ENCODE measurements around the gene KCNQ1OT1. TPM values are rescaled to one million over a fixed set of nuclear protein-coding genes. Genes with fewer than 3 reads are reported as not detected.

Gene KCNQ1OT1
- total RNA-seq, 4 donors from 2014 or later: 1.8 to 6.8 (median 3.9) TPM

DNA sequence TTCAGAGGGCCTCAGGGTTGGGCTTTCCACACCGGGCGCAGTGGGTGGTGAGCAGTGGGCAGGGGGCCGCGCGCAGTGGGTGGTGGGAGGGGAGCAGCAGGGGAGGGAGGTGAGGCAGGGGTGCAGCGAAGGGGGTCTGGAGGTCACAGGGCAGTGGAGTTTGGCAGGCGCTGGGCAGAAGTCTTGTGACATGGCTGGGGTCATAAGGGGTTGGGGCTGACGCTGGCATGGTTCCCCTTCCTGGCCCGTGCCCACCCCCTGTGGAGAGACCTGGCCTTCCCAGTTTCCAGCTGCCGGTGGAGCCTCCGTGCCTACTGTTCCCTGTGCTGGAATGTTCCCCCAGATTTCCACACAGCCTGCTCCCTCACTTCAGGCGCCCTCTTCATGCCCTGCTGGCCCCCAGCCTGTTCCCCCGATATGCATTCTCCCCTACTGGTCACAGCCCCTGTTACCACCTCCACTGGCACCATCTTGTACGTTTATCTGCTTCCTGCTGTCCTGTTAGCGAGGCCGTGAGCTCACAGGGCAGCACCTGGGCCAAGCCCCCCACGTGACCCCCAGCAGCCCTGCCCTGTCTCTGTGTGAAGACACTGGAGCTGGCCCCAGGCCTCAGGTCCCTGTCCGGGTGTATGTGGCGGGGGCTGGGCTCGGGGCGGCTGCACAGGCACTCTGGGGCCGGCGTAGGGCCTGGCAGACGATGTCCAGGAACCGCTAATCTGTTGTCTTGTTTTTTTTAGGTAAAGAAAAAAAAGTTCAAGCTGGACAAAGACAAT lies 111.6 kb downstream of the KCNQ1OT1 start:
- TF ChIP-seq CTCF (IDR thresholded peaks at IDR 0.05; ENCODE audit: low read depth): no peak

DNA sequence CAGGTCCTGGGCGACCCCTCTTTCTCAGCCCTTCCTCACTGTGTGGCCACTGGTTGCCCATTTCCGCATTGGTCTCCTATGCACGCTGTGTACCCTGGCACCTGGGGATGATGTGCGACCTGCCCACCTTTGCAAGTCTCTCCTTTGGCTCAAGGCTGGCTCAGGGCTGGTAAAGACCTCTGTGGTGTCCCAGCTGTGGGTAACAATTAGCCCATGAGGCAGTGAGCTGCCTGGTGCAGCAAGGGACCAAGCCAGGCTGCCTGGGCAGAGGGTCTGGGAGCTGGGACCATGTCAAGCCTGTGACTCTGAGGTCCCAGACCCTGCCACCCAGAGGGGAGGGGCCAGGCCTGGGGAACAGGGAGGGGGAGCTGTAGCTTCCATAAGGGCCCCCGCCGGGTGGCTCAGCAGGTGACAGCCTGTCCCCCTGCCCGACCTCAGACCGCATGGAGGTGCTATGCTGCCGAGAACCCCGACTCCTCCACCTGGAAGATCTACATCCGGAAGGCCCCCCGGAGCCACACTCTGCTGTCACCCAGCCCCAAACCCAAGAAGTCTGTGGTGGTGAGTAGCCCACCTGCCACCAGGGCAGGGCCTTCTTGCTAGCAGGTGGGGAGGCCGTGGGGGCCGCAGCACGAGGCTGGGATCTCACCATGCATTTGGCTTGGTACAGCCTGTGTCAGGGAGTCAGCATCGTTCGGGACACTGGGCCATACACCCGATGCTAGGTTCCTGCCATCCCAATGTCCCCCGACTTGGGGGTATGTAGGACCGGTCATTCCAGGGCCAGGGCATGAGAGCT lies 112.5 kb downstream of the KCNQ1OT1 start:
- no peak for TF ChIP-seq CTCF (IDR thresholded peaks at IDR 0.05; ENCODE audit: low read depth)

DNA sequence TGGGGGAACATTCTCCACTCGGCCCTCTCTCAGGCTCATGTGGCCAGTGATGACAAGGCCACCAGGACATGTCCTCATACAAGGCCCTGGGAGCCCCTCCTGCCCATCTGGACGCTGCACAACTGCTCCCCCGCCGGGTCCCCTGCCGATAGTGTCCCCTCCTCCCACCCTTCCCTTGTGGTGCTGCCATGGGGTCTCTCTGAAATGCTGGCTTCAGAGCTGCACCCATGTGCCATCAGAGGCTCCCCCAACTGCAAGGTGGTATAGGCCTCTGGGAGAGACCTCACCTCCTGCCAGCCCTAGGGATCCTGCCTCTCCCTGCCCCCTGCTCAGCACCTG lies 113.0 kb downstream of the KCNQ1OT1 start:
- no peak for TF ChIP-seq CTCF (IDR thresholded peaks at IDR 0.05; ENCODE audit: low read depth)

DNA sequence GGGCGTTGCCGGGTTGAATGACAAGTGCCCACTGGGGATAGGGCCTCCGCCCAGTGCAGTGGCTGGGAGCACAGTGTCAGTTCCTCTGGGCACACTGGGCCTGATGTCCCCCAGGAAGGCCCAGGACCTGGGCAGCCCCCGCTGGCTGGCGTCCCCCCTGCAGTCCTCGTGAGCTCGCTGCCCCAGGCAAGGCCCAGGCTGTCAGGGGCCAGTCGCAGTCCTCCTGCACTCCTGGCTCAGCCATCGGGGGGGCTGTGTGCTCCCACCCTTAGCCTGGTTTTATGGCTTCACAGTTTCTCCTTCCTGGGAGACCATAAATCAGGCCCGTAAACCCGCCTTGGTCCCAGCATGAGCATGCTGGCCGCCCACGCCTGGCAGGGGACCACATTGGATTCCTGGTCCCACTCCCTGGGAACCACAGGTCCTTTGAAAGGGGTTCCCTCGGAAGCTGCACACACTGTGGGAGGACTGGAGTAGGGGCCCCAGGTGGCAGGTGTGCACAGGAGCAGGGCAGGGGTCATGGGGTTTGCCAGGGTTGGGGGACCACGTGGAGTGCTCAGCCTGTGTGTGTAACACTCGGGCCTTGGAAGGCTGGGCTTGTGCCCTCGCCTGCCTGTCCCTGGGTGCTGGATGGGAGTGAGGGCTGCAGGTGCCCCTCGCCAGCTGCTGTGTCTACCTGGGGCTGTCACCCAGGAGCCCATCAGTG lies 113.6 kb downstream of the KCNQ1OT1 start:
- no peak for TF ChIP-seq CTCF (IDR thresholded peaks at IDR 0.05; ENCODE audit: low read depth)

DNA sequence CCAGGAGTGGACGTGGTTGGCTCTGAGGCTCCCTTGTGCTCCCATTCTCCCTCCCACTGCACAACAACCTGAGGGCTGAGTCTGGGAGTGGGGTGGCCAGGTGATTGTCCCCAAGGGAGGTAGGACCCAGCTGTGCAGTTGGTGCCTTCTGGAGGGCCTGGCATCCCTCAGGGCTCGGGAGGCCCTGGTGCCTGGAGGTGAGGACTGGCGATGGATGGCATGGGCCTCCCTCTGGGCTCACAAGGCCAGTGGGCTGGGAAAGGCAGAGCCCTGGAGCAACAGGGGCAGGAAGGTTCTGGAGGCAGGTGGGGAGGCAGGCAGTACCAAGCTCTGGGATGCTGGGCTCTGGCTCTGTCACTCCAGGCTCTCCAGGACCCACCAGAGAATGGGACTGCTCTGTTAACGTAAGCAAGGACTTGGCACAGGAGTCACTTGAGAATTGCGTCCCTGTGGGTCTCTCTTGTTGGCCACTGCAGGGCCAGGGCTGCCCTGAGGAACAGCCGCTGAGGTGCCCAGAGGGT lies 114.2 kb downstream of the KCNQ1OT1 start:
- no peak for TF ChIP-seq CTCF (IDR thresholded peaks at IDR 0.05; ENCODE audit: low read depth)

- no peak for TF ChIP-seq CTCF (IDR thresholded peaks at IDR 0.05; ENCODE audit: low read depth)
Measured at GRCh38 chr11:2584812-2585565, 114.8 kb downstream of the KCNQ1OT1 start.
